Neuronal stem cell (in vitro differentiated cells): Measurements from ENCODE around the gene SHISA9.
A peak's percentile ranks its signal among the peaks of the same experiment; 100 is the strongest.

Experiments
- DNase-seq: peaks from one replicate; pipeline ENCODE4 v3.0.0-alpha.2; 2013; ENCODE audit warnings: low spot score
- H2AFZ ChIP-seq: one replicate; pipeline ENCODE4 v1.6.1; 2013; ENCODE audit warnings: mild to moderate bottlenecking, low read length, inconsistent platforms
- H2AK5ac ChIP-seq: 2 replicates; pipeline ENCODE4 v1.6.1; 2013; ENCODE audit warnings: low read depth, mild to moderate bottlenecking, inconsistent platforms, low read length, moderate library complexity, mixed read lengths
- H2BK120ac ChIP-seq: 2 replicates; pipeline ENCODE4 v1.6.1; 2013; ENCODE audit warnings: low read depth, mild to moderate bottlenecking, inconsistent platforms, low read length, moderate library complexity, mixed read lengths
- H2BK12ac ChIP-seq: one replicate; pipeline ENCODE4 v1.6.1; 2013; ENCODE audit warnings: low read length, inconsistent platforms
- H2BK15ac ChIP-seq: 2 replicates; pipeline ENCODE4 v1.6.1; 2013; ENCODE audit warnings: mild to moderate bottlenecking, low read length, inconsistent platforms, mixed read lengths
- H2BK5ac ChIP-seq: one replicate; pipeline ENCODE4 v1.6.1; 2013; ENCODE audit warnings: inconsistent platforms, mild to moderate bottlenecking, low read length, moderate library complexity
- H3K14ac ChIP-seq: one replicate; pipeline ENCODE4 v1.6.1; 2013; ENCODE audit warnings: low read length, inconsistent platforms
- H3K18ac ChIP-seq: 2 replicates; pipeline ENCODE4 v1.6.1; 2013; ENCODE audit warnings: low read length, inconsistent platforms
- H3K23ac ChIP-seq: 2 replicates; pipeline ENCODE4 v1.6.1; 2013; ENCODE audit warnings: low read depth, mild to moderate bottlenecking, mixed read lengths, low read length, inconsistent platforms; ENCODE audit not compliant: poor library complexity
- H3K27ac ChIP-seq: replicated peaks from 3 replicates; pipeline ENCODE4 v1.5.1; 2013; ENCODE audit warnings: low read length, inconsistent platforms
- H3K27me3 ChIP-seq, 3 experiments: 2 replicates each; pipeline ENCODE4 v1.6.1; 2013; ENCODE audit warnings: low read length in 3 of 3, mild to moderate bottlenecking in 2 of 3, inconsistent platforms in 1 of 3, low read depth in 1 of 3, mixed read lengths in 1 of 3, moderate library complexity in 1 of 3; ENCODE audit not compliant: control insufficient read depth in 3 of 3, insufficient read depth in 3 of 3
- H3K36me3 ChIP-seq, 2 donors: replicated peaks in 1 of 2; 2 replicates each; pipeline ENCODE4 v1.6.1; 2013; ENCODE audit warnings: low read length in 2 of 2; ENCODE audit not compliant: control insufficient read depth in 2 of 2, insufficient read depth in 2 of 2
- H3K4ac ChIP-seq: 2 replicates; pipeline ENCODE4 v1.6.1; 2013; ENCODE audit warnings: inconsistent platforms, mild to moderate bottlenecking, low read length, moderate library complexity
- H3K4me1 ChIP-seq, 2 donors: 1 replicate in 1 of 2; 2 replicates in 1 of 2; pipeline ENCODE4 v1.6.1; 2013; ENCODE audit warnings: low read length in 2 of 2, low read depth in 1 of 2; ENCODE audit not compliant: control insufficient read depth in 2 of 2, insufficient read depth in 1 of 2
- H3K4me2 ChIP-seq: one replicate; pipeline ENCODE4 v1.6.1; 2013; ENCODE audit warnings: mild to moderate bottlenecking, low read length, inconsistent platforms; ENCODE audit not compliant: insufficient read depth, poor library complexity, severe bottlenecking
- H3K4me3 ChIP-seq, 2 donors: 2 replicates each; pipeline ENCODE4 v1.5.1; 2013; ENCODE audit warnings: low read length in 2 of 2, mild to moderate bottlenecking in 2 of 2, inconsistent platforms in 1 of 2, moderate library complexity in 1 of 2
- H3K79me1 ChIP-seq: one replicate; pipeline ENCODE4 v1.6.1; 2013; ENCODE audit warnings: low read depth, mild to moderate bottlenecking, inconsistent platforms, low read length, moderate library complexity
- H3K9ac ChIP-seq: one replicate; pipeline ENCODE4 v1.6.1; 2013; ENCODE audit warnings: mild to moderate bottlenecking, low read depth, low read length, inconsistent platforms; ENCODE audit not compliant: poor library complexity
- H3K9me3 ChIP-seq, 2 donors: replicated peaks in 1 of 2; 2 replicates each; pipeline versions ENCODE3 to v1.6.1; 2013; ENCODE audit warnings: low read length in 2 of 2, mild to moderate bottlenecking in 2 of 2, inconsistent platforms in 1 of 2, low read depth in 1 of 2, mixed read lengths in 1 of 2, moderate library complexity in 1 of 2; ENCODE audit not compliant: control insufficient read depth in 2 of 2, insufficient read depth in 1 of 2
- H4K8ac ChIP-seq: one replicate; pipeline ENCODE4 v1.6.1; 2013; ENCODE audit warnings: low read depth, mild to moderate bottlenecking, inconsistent platforms, low read length, moderate library complexity
- H4K91ac ChIP-seq: one replicate; pipeline ENCODE4 v1.6.1; 2013; ENCODE audit warnings: low read length, low read depth, mild to moderate bottlenecking, inconsistent platforms; ENCODE audit not compliant: poor library complexity
- WGBS, 2 donors: extraction: QIAGEN DNeasy Blood & Tissue Kit; methylation state at CpG; one replicate each; pipeline ENCODE4 v1.1.7; 2013; ENCODE audit warnings: missing lambda C conversion rate in 2 of 2, mixed read lengths in 1 of 2; ENCODE audit not compliant: insufficient read length in 2 of 2, insufficient replicate concordance in 1 of 2; ENCODE audit errors: extremely low coverage in 2 of 2; 5-methylcytosine and 5-hydroxymethylcytosine counted together

SHISA9 gene

GRCh38 chr16:13029786-13030185 is 128.4 kb downstream of the SHISA9 start:
- no peaks in the 10 kb centered on the region for H3K4me1 ChIP-seq
- no peak overlapping the region for H3K18ac ChIP-seq
- no peak for DNase-seq
- H3K27ac ChIP-seq, result no peak overlapping the region
- no peak overlapping the region for H2BK5ac ChIP-seq
- H3K79me1 ChIP-seq, result no peaks in the 10 kb centered on the region
- H3K36me3 ChIP-seq, result no peaks in the 10 kb centered on the region
- H3K4me2 ChIP-seq, result no peak overlapping the region
- H4K91ac ChIP-seq, result no peak overlapping the region
- H2BK15ac ChIP-seq, result no peak overlapping the region
- H2AK5ac ChIP-seq, result no peak overlapping the region
- H3K9me3 ChIP-seq, result no peaks in the 10 kb centered on the region
- no peaks in the 10 kb centered on the region for H3K27me3 ChIP-seq
- H3K4ac ChIP-seq, result no peak overlapping the region
- H2BK120ac ChIP-seq, result no peak overlapping the region
- H3K23ac ChIP-seq, result no peak overlapping the region
- no peak overlapping the region for H3K9ac ChIP-seq
- H2BK12ac ChIP-seq, result no peak overlapping the region
- no peak overlapping the region for H4K8ac ChIP-seq
- H2AFZ ChIP-seq, result no peak overlapping the region
- H3K14ac ChIP-seq, result no peak overlapping the region
- no CpG with 5 or more reads among the region's 5 CpGs for WGBS, 2 donors
- no peak overlapping the region for H3K4me3 ChIP-seq

- H3K27ac ChIP-seq, result no peak overlapping the region
- H3K4me1 ChIP-seq, result no peaks in the 10 kb centered on the region
- no peak overlapping the region for H2BK12ac ChIP-seq
- no peak overlapping the region for H2AFZ ChIP-seq
- no peak overlapping the region for H4K91ac ChIP-seq
- DNase-seq, result no peak
- no peaks in the 10 kb centered on the region for H3K9me3 ChIP-seq
- H3K4me2 ChIP-seq, result no peak overlapping the region
- H2AK5ac ChIP-seq, result no peak overlapping the region
- WGBS, 2 donors, result no CpG with 5 or more reads among the region's 6 CpGs
- H3K9ac ChIP-seq, result no peak overlapping the region
- H2BK120ac ChIP-seq, result no peak overlapping the region
- H2BK5ac ChIP-seq, result no peak overlapping the region
- no peak overlapping the region for H3K23ac ChIP-seq
- H2BK15ac ChIP-seq, result no peak overlapping the region
- H3K27me3 ChIP-seq, result no peaks in the 10 kb centered on the region
- H3K4ac ChIP-seq, result no peak overlapping the region
- H4K8ac ChIP-seq, result no peak overlapping the region
- no peak overlapping the region for H3K14ac ChIP-seq
- H3K4me3 ChIP-seq, result no peak overlapping the region
- no peaks in the 10 kb centered on the region for H3K36me3 ChIP-seq
- no peaks in the 10 kb centered on the region for H3K79me1 ChIP-seq
- no peak overlapping the region for H3K18ac ChIP-seq
Observed at GRCh38 chr16:13030769-13031168, 129.4 kb downstream of the SHISA9 start.

GRCh38 chr16:13032911-13033310 is 131.5 kb downstream of the SHISA9 start:
- H2BK5ac ChIP-seq, result no peak overlapping the region
- H3K79me1 ChIP-seq, result no peaks in the 10 kb centered on the region
- no peak overlapping the region for H4K8ac ChIP-seq
- no peak overlapping the region for H3K23ac ChIP-seq
- no peak overlapping the region for H2BK15ac ChIP-seq
- no peak for DNase-seq
- no peaks in the 10 kb centered on the region for H3K27me3 ChIP-seq
- H3K4ac ChIP-seq, result no peak overlapping the region
- WGBS, 2 donors, result no CpG with 5 or more reads among the region's 5 CpGs
- H3K4me2 ChIP-seq, result no peak overlapping the region
- no peak overlapping the region for H3K9ac ChIP-seq
- no peaks in the 10 kb centered on the region for H3K9me3 ChIP-seq
- H3K4me1 ChIP-seq, result no peaks in the 10 kb centered on the region
- no peaks in the 10 kb centered on the region for H3K36me3 ChIP-seq
- no peak overlapping the region for H4K91ac ChIP-seq
- no peak overlapping the region for H3K27ac ChIP-seq
- no peak overlapping the region for H2BK120ac ChIP-seq
- no peak overlapping the region for H3K18ac ChIP-seq
- no peak overlapping the region for H3K14ac ChIP-seq
- no peak overlapping the region for H3K4me3 ChIP-seq
- H2AK5ac ChIP-seq, result no peak overlapping the region
- H2AFZ ChIP-seq, result no peak overlapping the region
- no peak overlapping the region for H2BK12ac ChIP-seq

- H3K27ac ChIP-seq, result no peak overlapping the region
- no peaks in the 10 kb centered on the region for H3K9me3 ChIP-seq
- H2BK5ac ChIP-seq, result no peak overlapping the region
- no peak overlapping the region for H4K8ac ChIP-seq
- peaks cover 0 to 7% of the 10 kb centered on the region in 2 donors for H3K4me1 ChIP-seq
- peak; percentile 65 for DNase-seq
- no peak overlapping the region for H2BK120ac ChIP-seq
- no CpG with 5 or more reads among the region's 4 CpGs for WGBS, 2 donors
- no peaks in the 10 kb centered on the region for H3K36me3 ChIP-seq
- H2BK12ac ChIP-seq, result no peak overlapping the region
- H3K4me2 ChIP-seq, result no peak overlapping the region
- H2BK15ac ChIP-seq, result no peak overlapping the region
- no peaks in the 10 kb centered on the region for H3K27me3 ChIP-seq
- no peak overlapping the region for H3K18ac ChIP-seq
- no peak overlapping the region for H2AFZ ChIP-seq
- no peak overlapping the region for H3K9ac ChIP-seq
- H3K23ac ChIP-seq, result no peak overlapping the region
- H3K4me3 ChIP-seq, result no peak overlapping the region
- H3K4ac ChIP-seq, result no peak overlapping the region
- H3K14ac ChIP-seq, result no peak overlapping the region
- H3K79me1 ChIP-seq, result no peaks in the 10 kb centered on the region
- no peak overlapping the region for H2AK5ac ChIP-seq
- no peak overlapping the region for H4K91ac ChIP-seq
Observed at GRCh38 chr16:13036600-13036999, 135.2 kb downstream of the SHISA9 start.
